GM12873 (cell line): ENCODE results near the gene H1-8.

Experiments used
- CTCF ChIP-seq: IDR thresholded peaks from 2 replicates; pipeline ENCODE4 v1.5.1; 2012; ENCODE audit warnings: low read depth, mild to moderate bottlenecking, moderate library complexity, low read length, control low read depth; ENCODE audit not compliant: insufficient read depth; ENCODE audit errors: missing control alignments

The H1-8 gene

GRCh38 chr3:129558772-129559564, 16.0 kb downstream of the H1-8 start:
- TF ChIP-seq CTCF = no peak

GRCh38 chr3:129559565-129560079, 16.6 kb downstream of the H1-8 start:
- no peak for TF ChIP-seq CTCF

GRCh38 chr3:129560269-129560787, 17.4 kb downstream of the H1-8 start:
- no peak for TF ChIP-seq CTCF

GRCh38 chr3:129560911-129561594, 18.1 kb downstream of the H1-8 start:
- TF ChIP-seq CTCF = no peak

GRCh38 chr3:129561619-129562248, 18.8 kb downstream of the H1-8 start:
- TF ChIP-seq CTCF = no peak

- TF ChIP-seq CTCF = no peak
These were observed 19.8 kb downstream of the H1-8 start for GRCh38 chr3:129562803-129563202.

- TF ChIP-seq CTCF = no peak
These were observed 20.4 kb downstream of the H1-8 start for GRCh38 chr3:129563332-129563731.
